Mucosa of rectum (tissue), 2 donors: ENCODE measurements around the gene IFI6.
"Not testable (repeated sequence)": the region's sequence is repeated elsewhere in the genome, so short reads cannot be mapped to it uniquely, and the experiment has no call there.

ENCODE experiments used
- H3K27ac ChIP-seq, 2 donors: one replicate each; pipeline ENCODE4 v1.7.0; 2013; ENCODE audit warnings: inconsistent platforms in 2 of 2, low read depth in 2 of 2, low read length in 2 of 2
- H3K27me3 ChIP-seq, 2 donors: one replicate each; pipeline ENCODE4 v1.7.0; 2013; ENCODE audit warnings: low read length in 2 of 2; ENCODE audit not compliant: control insufficient read depth in 2 of 2, insufficient read depth in 2 of 2
- H3K36me3 ChIP-seq, 2 donors: one replicate each; pipeline ENCODE4 v1.7.0; 2013; ENCODE audit warnings: low read length in 2 of 2; ENCODE audit not compliant: control insufficient read depth in 2 of 2, insufficient read depth in 2 of 2
- H3K4me1 ChIP-seq, 2 donors: one replicate each; pipeline ENCODE4 v1.7.0; 2013; ENCODE audit warnings: low read length in 2 of 2, mild to moderate bottlenecking in 1 of 2; ENCODE audit not compliant: control insufficient read depth in 2 of 2, insufficient read depth in 2 of 2
- H3K4me3 ChIP-seq, 2 donors: one replicate each; pipeline ENCODE4 v1.7.0; 2013; ENCODE audit warnings: low read length in 2 of 2
- H3K9ac ChIP-seq, 2 donors: one replicate each; pipeline ENCODE4 v1.7.0; 2013; ENCODE audit warnings: low read length in 2 of 2, low read depth in 1 of 2, mild to moderate bottlenecking in 1 of 2
- H3K9me3 ChIP-seq, 2 donors: one replicate each; pipeline ENCODE4 v1.7.0; 2013; ENCODE audit warnings: low read length in 2 of 2; ENCODE audit not compliant: control insufficient read depth in 2 of 2
- donor health status: healthy.
- donor health status: Normal muscosa, but diverticular disease.

IFI6 gene

DNA sequence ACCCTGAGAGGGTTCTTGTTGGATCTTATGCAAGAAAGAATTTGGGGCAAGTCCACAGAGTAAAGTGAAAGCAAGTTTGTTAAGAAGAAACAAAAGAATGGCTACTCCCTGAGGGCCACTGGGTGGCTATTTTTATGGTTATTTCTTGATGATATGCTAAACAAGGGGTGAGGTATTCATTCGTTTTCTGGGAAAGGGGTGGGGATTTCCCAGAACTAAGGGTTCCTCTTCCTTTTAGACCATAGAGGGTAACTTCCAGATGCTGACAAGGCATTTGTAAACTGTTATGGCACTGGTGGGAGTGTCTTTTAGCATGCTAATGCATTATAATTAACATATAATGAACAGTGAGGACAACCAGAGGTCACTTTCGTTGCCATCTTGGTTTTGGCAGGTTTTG lies 18.2 kb upstream of the IFI6 start:
- Histone ChIP-seq H3K4me3 (no peak overlapping the region), H3K4me1 (peaks cover 3 to 5% of the 10 kb centered on the region in 2 donors), H3K36me3 (no peaks in the 10 kb centered on the region), H3K9ac (no peak overlapping the region), H3K27ac (no peak overlapping the region), H3K27me3 (no peaks in the 10 kb centered on the region), H3K9me3 (no peaks in the 10 kb centered on the region)

DNA sequence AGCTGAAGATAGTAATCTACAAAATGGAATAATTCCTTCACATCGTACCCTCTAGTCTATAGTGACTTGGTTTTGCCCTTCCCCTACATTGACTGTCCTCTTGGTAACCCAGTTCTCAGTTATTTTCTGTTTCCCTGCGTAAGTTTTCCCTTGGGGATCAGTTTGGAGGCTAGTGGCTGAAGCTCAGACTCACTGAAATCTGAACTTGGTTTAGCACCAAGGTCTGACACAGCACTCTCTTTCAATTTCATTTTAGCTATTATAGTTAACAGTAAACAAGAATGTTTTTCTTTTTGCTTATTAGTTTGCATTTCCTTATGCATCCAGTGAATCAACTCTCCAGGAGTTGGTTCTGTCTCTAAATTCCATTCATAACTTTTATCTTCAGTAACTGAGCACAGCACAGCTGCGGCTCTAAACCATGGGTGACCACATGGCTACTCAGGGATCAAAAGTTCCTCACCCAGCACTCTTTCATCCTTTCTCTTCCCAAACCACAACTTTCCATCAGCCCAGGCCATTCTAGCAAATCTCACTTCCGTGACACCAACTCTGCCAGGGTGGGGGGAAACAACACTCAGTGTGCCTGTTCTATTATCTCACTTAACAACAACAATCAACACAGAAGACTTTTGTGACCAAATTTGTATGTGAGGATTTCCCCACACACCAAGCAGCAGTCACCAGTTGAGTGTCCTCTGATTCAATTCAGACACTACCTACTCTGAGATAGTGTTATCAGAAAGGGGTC lies 17.6 kb upstream of the IFI6 start:
- H3K4me3 ChIP-seq, result no peak overlapping the region
- no peak overlapping the region for H3K9ac ChIP-seq
- H3K36me3 ChIP-seq, result no peaks in the 10 kb centered on the region
- H3K4me1 ChIP-seq, result peaks cover 3 to 5% of the 10 kb centered on the region in 2 donors
- no peak overlapping the region for H3K27ac ChIP-seq
- no peaks in the 10 kb centered on the region for H3K9me3 ChIP-seq
- no peaks in the 10 kb centered on the region for H3K27me3 ChIP-seq

DNA sequence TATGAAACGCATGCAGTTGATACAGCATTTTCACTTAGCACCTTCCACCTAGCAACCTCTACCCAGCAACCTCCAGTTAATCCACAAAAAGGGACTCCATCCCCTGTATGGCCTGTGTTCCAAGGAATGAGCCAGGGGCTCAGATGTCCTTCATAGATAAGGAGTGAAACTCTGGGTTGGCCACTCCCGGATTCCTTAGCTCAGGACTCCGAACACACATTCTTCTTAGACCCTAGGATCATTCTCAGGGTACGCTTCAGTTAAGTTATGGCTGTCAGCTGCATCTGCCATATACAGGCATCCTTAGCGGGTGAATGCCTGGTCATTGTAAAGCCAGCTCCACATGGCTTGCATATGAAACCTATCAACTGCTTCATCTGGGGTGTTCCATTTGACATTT lies 15.9 kb upstream of the IFI6 start:
- H3K4me3 ChIP-seq, result no peak overlapping the region
- H3K36me3 ChIP-seq, result no peaks in the 10 kb centered on the region
- H3K27ac ChIP-seq, result no peak overlapping the region
- H3K4me1 ChIP-seq, result peaks cover 3 to 5% of the 10 kb centered on the region in 2 donors
- no peaks in the 10 kb centered on the region for H3K27me3 ChIP-seq
- no peaks in the 10 kb centered on the region for H3K9me3 ChIP-seq
- no peak overlapping the region for H3K9ac ChIP-seq

DNA sequence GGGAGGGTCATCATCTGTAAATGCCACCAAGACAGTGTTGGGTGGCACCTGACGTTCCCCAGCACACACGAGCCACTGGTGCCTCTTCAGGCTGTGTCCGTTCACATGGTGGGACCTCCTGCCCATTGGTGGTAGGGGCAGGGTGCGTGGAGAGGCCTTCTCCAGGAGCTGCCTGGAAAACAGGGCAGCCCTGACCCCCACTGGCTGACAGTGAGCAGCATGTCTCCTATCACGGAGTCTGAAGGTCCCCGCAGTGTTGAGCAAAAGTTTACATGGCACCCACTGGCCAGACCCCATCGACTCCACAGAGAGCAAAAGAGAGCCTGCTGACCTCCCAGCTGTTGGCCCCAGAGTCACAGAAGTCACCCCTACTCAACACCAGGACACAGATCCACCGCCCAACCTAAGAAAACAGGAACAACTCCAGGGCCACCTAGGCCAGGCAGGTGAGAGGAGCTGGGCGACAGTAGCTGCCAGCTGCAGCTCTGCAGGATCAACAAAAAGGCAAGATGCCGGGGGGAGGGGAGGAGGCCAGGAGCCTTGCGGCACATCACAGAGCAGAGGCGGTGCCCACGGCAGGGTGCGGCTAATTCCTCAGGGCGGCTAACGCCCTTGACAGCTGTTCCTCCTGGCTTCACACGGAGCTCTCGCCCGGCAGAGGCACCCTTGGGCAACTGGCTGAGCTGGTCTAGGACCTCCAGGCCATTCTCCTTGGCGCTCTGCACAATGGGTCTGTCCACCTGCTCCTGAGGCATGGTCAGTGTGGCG lies 14.4 kb upstream of the IFI6 start:
- H3K9ac ChIP-seq, result peak overlapping the region in 1 of 2 donors; percentile 32
- H3K36me3 ChIP-seq, result no peaks in the 10 kb centered on the region
- no peaks in the 10 kb centered on the region for H3K27me3 ChIP-seq
- H3K27ac ChIP-seq, result peak overlapping the region; percentile 56
- H3K4me3 ChIP-seq, result no peak overlapping the region
- peaks cover 3 to 5% of the 10 kb centered on the region in 2 donors for H3K4me1 ChIP-seq
- H3K9me3 ChIP-seq, result no peaks in the 10 kb centered on the region

DNA sequence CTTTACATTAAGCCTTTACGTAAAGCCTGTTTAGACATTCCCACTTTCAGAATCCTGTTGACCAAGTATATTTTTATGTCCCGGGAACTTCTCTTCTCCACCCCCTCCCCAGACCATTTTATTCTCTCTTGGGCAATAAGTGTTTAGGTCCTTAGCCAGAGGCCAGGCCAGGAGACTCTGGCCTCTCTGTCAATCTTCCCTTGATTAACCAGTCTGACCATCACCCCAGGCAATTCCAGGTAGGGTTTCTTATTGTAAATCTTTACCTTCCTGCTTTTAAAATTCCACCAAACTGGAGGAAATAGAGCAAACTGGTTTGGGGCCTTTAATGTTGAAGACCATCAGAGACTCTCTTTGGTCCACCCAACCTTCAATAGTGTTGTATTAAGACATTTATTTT lies 12.2 kb upstream of the IFI6 start:
- Histone ChIP-seq H3K27ac (no peak overlapping the region), H3K27me3 (no peaks in the 10 kb centered on the region), H3K9me3 (no peaks in the 10 kb centered on the region), H3K9ac (no peak overlapping the region), H3K4me3 (no peak overlapping the region), H3K36me3 (no peaks in the 10 kb centered on the region), H3K4me1 (peaks cover 3 to 5% of the 10 kb centered on the region in 2 donors)

DNA sequence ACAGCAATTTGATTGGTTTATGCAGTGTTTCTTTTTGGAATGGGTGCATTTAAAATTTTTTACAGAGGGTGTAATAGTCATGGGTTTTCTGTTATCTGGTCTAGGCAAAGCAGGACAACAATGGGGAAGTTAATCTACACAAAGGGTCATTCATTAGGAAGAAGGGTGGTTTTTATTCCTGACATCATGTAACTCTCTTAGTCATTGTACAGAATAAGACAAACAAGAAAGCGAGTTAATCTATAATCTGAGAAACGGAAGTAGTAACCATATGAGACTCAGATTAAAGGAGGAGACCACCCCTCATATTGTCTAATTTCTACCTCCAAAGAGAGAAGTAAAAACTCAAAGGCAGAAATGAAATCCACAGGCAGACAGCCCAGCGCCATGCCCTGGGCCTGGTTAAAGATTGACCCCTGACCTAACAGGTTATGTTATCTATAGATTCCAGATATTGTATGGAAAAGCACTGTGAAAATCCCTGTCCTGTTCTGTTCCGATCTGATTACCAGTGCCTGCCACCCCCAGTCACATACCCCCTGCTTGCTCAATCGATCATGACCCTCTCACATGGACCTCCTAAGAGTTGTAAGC lies 10.5 kb upstream of the IFI6 start:
- peak overlapping the region in 1 of 2 donors; percentile 21 for H3K27ac ChIP-seq
- H3K4me1 ChIP-seq, result peaks cover 3 to 5% of the 10 kb centered on the region in 2 donors
- no peaks in the 10 kb centered on the region for H3K27me3 ChIP-seq
- H3K9me3 ChIP-seq, result no peaks in the 10 kb centered on the region
- no peak overlapping the region for H3K4me3 ChIP-seq
- no peak overlapping the region for H3K9ac ChIP-seq
- H3K36me3 ChIP-seq, result no peaks in the 10 kb centered on the region

DNA sequence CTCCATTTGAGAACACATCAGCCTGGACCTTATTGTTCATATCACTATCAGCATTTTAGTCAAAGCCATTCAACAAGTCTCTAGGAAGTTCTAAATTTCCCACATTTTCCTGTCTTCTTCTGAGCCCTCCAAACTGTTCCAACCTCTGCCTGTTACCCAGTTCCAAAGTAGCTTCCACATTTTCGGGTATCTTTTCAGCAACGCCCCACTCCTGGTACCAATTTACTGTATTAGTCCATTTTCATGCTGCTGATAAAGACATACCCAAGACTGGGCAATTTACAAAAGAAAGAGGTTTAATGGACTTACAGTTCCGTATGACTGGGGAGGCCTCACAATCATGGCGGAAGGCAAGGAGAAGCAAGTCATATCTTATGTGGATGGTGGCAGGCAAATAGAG lies 9.6 kb upstream of the IFI6 start:
- not testable (repeated sequence) for H3K27me3 ChIP-seq, H3K9ac ChIP-seq, H3K9me3 ChIP-seq, H3K27ac ChIP-seq, H3K4me3 ChIP-seq, H3K4me1 ChIP-seq, H3K36me3 ChIP-seq

DNA sequence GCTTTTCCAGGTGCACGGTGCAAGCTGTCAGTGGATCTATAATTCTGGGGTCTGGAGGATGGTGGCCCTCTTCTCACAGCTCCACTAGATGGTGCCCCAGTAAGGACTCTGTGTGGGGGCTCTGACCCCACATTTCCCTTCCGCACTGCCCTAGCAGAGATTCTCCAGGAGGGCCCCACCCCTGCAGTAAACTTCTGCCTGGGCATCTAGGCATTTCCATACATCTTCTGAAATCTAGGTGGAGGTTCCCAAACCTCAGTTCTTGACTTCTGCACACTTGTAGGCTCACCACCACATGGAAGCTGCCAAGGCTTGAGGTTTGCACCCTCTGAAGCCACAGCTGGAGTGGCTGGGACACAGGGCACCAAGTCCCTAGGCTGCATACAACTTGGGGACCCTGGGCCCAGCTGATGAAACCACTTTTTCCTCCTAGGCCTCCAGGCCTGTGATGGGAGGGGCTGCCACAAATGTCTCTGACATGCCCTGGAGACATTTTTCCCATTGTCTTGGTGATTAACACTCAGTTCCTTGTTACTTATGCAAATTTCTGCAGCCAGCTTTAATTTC lies 8.3 kb upstream of the IFI6 start:
- H3K4me1 ChIP-seq, H3K36me3 ChIP-seq, H3K9me3 ChIP-seq, H3K27me3 ChIP-seq, H3K9ac ChIP-seq, H3K27ac ChIP-seq, H3K4me3 ChIP-seq: not testable (repeated sequence)

DNA sequence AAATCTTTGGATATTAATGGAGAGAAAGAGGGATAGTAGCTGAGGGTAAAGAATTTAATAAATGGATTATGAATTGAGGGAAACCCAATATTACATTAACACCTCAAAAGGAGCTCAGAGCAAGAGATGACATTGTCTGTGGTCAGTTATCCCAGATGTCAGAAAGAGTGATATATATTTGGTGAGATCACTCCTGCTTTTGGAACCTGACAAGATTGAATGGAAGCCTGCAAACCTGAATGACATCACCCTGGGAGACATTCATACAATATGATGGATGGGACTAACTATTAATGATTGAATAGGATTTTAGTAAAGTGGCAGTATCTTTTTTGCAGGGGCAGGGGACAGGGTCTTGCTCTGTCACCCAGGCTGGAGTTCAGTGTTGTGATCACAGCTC lies 6.8 kb upstream of the IFI6 start:
- Histone ChIP-seq H3K4me1 (no peaks in the 10 kb centered on the region), H3K27me3 (no peaks in the 10 kb centered on the region), H3K36me3 (no peaks in the 10 kb centered on the region), H3K9ac (no peak overlapping the region), H3K27ac (no peak overlapping the region), H3K4me3 (no peak overlapping the region), H3K9me3 (no peaks in the 10 kb centered on the region)

DNA sequence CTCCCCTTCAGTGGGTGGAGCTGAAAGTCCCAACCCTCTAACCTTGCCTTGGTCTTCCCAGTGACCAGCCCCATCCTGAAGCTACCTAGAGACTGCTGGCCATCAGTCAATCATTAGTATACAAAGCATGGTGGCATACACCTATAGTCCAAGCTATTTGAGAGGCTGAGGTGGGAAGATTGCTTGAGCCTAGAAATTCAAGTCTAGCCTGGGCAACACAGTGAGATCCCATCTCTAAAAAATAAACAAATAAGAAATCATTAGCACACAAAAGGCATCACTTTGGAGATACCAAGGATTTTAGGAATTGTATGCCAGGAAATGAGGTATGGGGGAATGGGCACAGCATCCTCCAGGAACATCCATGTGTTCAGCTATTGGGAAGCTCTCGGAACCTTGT lies 4.4 kb upstream of the IFI6 start:
- peaks cover 8% of the 10 kb centered on the region in 2 donors for H3K4me1 ChIP-seq
- no peaks in the 10 kb centered on the region for H3K9me3 ChIP-seq
- H3K27me3 ChIP-seq, result no peaks in the 10 kb centered on the region
- no peak overlapping the region for H3K4me3 ChIP-seq
- H3K36me3 ChIP-seq, result no peaks in the 10 kb centered on the region
- H3K27ac ChIP-seq, result no peak overlapping the region
- no peak overlapping the region for H3K9ac ChIP-seq
